HEK293 (cell line): Measurements from ENCODE around the gene GID4.
A peak's percentile ranks its signal among the peaks of the same experiment; 100 is the strongest.

Experiments
- GLIS1 ChIP-seq: fragments of 450-650 bp; formaldehyde crosslinking; IDR thresholded peaks from 2 replicates; pipeline ENCODE4 v1.5.1; 2016; ENCODE audit warnings: missing biosample characterization, missing genetic modification characterization
- PRDM1 ChIP-seq: fragments of 450-650 bp; formaldehyde crosslinking; IDR thresholded peaks from 2 replicates; pipeline ENCODE4; 2016; ENCODE audit warnings: missing biosample characterization, missing genetic modification characterization
- SP7 ChIP-seq: fragments of 450-650 bp; formaldehyde crosslinking; IDR thresholded peaks from 2 replicates; pipeline ENCODE4 v1.5.1; 2016; ENCODE audit warnings: missing biosample characterization, missing genetic modification characterization
- TRIM28 ChIP-seq: IDR thresholded peaks from 2 replicates; pipeline ENCODE4 v1.6.1; 2011; ENCODE audit warnings: low read length, control low read depth, borderline replicate concordance
- ZBTB1 ChIP-seq: fragments of 450-650 bp; formaldehyde crosslinking; IDR thresholded peaks from 2 replicates; pipeline ENCODE4 v1.5.1; 2016; ENCODE audit warnings: missing biosample characterization, missing genetic modification characterization
- ZBTB7A ChIP-seq: fragments of 450-650 bp; formaldehyde crosslinking; IDR thresholded peaks from 2 replicates; pipeline ENCODE4 v1.5.1; 2016; ENCODE audit warnings: low read depth, missing biosample characterization, missing genetic modification characterization
- ZIC2 ChIP-seq: fragments of 450-650 bp; formaldehyde crosslinking; IDR thresholded peaks from 2 replicates; pipeline ENCODE4 v1.5.1; 2016; ENCODE audit warnings: missing biosample characterization, missing genetic modification characterization
- ZNF169 ChIP-seq: fragments of 450-650 bp; formaldehyde crosslinking; IDR thresholded peaks from 2 replicates; pipeline ENCODE4 v1.5.1; 2016; ENCODE audit warnings: missing biosample characterization, missing genetic modification characterization
- ZNF175 ChIP-seq: fragments of 450-650 bp; formaldehyde crosslinking; IDR thresholded peaks from 2 replicates; pipeline ENCODE4 v1.5.1; 2016; ENCODE audit warnings: missing biosample characterization, missing genetic modification characterization
- ZNF274 ChIP-seq, 2 experiments: fragments of 200-500 bp in 1 of 2; fragments of 450-650 bp in 1 of 2; sonication (Bioruptor generic) in 1 of 2; formaldehyde crosslinking in 1 of 2; IDR thresholded peaks; 2 replicates each; pipeline versions ENCODE4 v1.5.1 to v1.6.1; 2014 to 2016; ENCODE audit warnings: borderline replicate concordance in 1 of 2, inconsistent platforms in 1 of 2, low read length in 1 of 2, missing biosample characterization in 1 of 2, missing genetic modification characterization in 1 of 2
- ZNF302 ChIP-seq: fragments of 450-650 bp; formaldehyde crosslinking; IDR thresholded peaks from 2 replicates; pipeline ENCODE4 v1.5.1; 2016; ENCODE audit warnings: missing biosample characterization, missing genetic modification characterization, low read depth
- ZNF391 ChIP-seq: fragments of 450-650 bp; formaldehyde crosslinking; IDR thresholded peaks from 2 replicates; pipeline ENCODE4 v1.5.1; 2016; ENCODE audit warnings: low read depth, missing biosample characterization, missing genetic modification characterization, borderline replicate concordance
- ZNF510 ChIP-seq: fragments of 450-650 bp; formaldehyde crosslinking; IDR thresholded peaks from 2 replicates; pipeline ENCODE4 v1.5.1; 2018; ENCODE audit warnings: mild to moderate bottlenecking, missing genetic modification characterization, missing biosample characterization; ENCODE audit not compliant: insufficient replicate concordance
- ZNF558 ChIP-seq: fragments of 450-650 bp; formaldehyde crosslinking; IDR thresholded peaks from 2 replicates; pipeline ENCODE4 v1.5.1; 2016; ENCODE audit warnings: missing biosample characterization, missing genetic modification characterization
- ZNF561 ChIP-seq: fragments of 450-650 bp; IDR thresholded peaks from 2 replicates; pipeline ENCODE4 v1.5.1; 2018; ENCODE audit warnings: missing biosample characterization, missing genetic modification characterization, borderline replicate concordance
- ZNF664 ChIP-seq: fragments of 450-650 bp; formaldehyde crosslinking; IDR thresholded peaks from 2 replicates; pipeline ENCODE4 v1.5.1; 2016; ENCODE audit warnings: missing biosample characterization, missing genetic modification characterization
- ZSCAN23 ChIP-seq: fragments of 450-650 bp; formaldehyde crosslinking; IDR thresholded peaks from 2 replicates; pipeline ENCODE4 v1.5.1; 2016; ENCODE audit warnings: missing biosample characterization, missing genetic modification characterization
- TF ChIP-seq, protein P1 (sequence below): fragments of 450-650 bp; formaldehyde crosslinking; IDR thresholded peaks from 2 replicates; pipeline ENCODE4 v1.5.1; 2016; ENCODE audit warnings: missing biosample characterization, missing genetic modification characterization
- TF ChIP-seq, protein P2 (sequence below): fragments of 450-650 bp; IDR thresholded peaks from 2 replicates; pipeline ENCODE4 v1.5.1; 2018; ENCODE audit warnings: missing biosample characterization, missing genetic modification characterization
- TF ChIP-seq, protein P3 (sequence below): fragments of 450-650 bp; formaldehyde crosslinking; IDR thresholded peaks from 2 replicates; pipeline ENCODE4 v1.5.1; 2016; ENCODE audit warnings: missing biosample characterization, missing genetic modification characterization
- TF ChIP-seq, protein P4 (sequence below): fragments of 450-650 bp; formaldehyde crosslinking; IDR thresholded peaks from 2 replicates; pipeline ENCODE4 v1.5.1; 2016; ENCODE audit warnings: missing biosample characterization, missing genetic modification characterization
- TF ChIP-seq, protein P5 (sequence below): fragments of 450-650 bp; formaldehyde crosslinking; IDR thresholded peaks from 2 replicates; pipeline ENCODE4 v1.5.1; 2016; ENCODE audit warnings: missing biosample characterization, missing genetic modification characterization
- TF ChIP-seq, protein P6 (sequence below): fragments of 450-650 bp; formaldehyde crosslinking; IDR thresholded peaks from 2 replicates; pipeline ENCODE4 v1.5.1; 2017; ENCODE audit warnings: missing biosample characterization, missing genetic modification characterization
- TF ChIP-seq, protein P7 (sequence below): fragments of 450-650 bp; formaldehyde crosslinking; IDR thresholded peaks from 2 replicates; pipeline ENCODE4 v1.5.0; 2017; ENCODE audit warnings: missing biosample characterization, missing genetic modification characterization, borderline replicate concordance

GID4 gene

DNA sequence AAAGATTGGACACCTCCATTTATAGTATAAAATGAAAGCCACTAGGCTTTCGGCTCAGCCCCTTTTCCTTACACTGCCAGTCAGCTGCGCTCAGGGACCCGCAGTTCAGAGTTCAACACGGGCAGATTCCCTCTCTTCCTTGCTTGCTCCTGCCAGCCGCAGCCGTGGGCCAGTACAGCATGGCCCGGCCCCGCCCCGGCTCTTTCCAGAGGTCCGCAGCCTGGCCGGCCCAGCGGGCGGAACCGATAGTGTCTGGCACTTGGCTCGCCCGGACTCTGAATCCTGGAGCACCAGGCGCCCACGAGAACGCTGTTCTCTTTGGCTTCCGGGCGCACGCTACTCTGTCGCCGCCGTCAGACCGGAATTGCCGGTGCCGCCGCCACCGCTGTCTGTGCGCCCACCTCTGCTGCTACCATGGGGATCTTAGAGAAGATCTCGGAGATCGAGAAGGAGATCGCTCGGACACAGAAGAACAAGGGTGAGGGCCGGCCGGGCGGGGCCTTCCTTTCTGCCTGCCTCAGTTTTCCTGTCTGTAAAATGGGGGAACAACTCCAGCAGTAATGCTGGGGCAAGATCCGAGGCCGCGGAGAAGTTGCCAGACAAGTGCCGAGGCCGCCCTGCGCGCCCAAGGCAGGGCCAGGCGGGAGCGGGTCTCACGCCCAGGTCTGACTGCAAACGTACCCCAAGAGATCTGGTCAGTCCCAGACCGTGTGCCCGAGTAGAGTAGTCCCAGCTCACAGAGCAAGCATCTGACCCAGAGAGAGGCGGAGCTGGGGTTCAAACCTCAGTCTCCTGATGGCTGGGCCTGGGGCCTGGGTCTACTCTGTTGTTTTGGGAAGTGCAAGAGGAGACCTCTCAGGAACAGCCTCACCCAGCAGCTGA is 48.6 kb downstream of the GID4 start, which contains the start of gene DRG2 (continued):
- TF ChIP-seq ZNF558 (tag by site-specific recombination) (peak; percentile 73), ZNF302 (no peak), ZBTB1 (peak; percentile 84; the same call in 1 of the 2 replicates), SP7 (tag by site-specific recombination) (peak; percentile 96), GLIS1 (tag by site-specific recombination) (peak; percentile 55; the same call in 1 of the 2 replicates), ZNF175 (tag by site-specific recombination) (no peak), ZNF561 (tag by site-specific recombination) (peak; percentile 99), ZNF391 (tag by site-specific recombination) (peak; percentile 99; the same call in 1 of the 2 replicates), ZNF274 (IDR thresholded peaks at IDR 0.05; ENCODE audit: low read length) (no peak), ZNF274 (tag by site-specific recombination; IDR thresholded peaks at IDR 0.05; ENCODE audit: borderline replicate concordance) (no peak; the same call in 1 of the 2 replicates), TRIM28 (peak; percentile 78; the same call in 1 of the 2 replicates), ZIC2 (tag by site-specific recombination) (peak; percentile 74), PRDM1 (tag by site-specific recombination) (peak; percentile 37; the same call in 1 of the 2 replicates), ZSCAN23 (tag by site-specific recombination) (peak; percentile 98), ZBTB7A (tag by site-specific recombination) (peak; percentile 79), ZNF169 (tag by site-specific recombination) (no peak), ZNF510 (tag by site-specific recombination) (no peak), ZNF664 (tag by site-specific recombination) (peak; percentile 64)
- TF ChIP-seq, protein P1, sequence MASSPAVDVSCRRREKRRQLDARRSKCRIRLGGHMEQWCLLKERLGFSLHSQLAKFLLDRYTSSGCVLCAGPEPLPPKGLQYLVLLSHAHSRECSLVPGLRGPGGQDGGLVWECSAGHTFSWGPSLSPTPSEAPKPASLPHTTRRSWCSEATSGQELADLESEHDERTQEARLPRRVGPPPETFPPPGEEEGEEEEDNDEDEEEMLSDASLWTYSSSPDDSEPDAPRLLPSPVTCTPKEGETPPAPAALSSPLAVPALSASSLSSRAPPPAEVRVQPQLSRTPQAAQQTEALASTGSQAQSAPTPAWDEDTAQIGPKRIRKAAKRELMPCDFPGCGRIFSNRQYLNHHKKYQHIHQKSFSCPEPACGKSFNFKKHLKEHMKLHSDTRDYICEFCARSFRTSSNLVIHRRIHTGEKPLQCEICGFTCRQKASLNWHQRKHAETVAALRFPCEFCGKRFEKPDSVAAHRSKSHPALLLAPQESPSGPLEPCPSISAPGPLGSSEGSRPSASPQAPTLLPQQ (tag by site-specific recombination): peak; percentile 92
- TF ChIP-seq, protein P2, sequence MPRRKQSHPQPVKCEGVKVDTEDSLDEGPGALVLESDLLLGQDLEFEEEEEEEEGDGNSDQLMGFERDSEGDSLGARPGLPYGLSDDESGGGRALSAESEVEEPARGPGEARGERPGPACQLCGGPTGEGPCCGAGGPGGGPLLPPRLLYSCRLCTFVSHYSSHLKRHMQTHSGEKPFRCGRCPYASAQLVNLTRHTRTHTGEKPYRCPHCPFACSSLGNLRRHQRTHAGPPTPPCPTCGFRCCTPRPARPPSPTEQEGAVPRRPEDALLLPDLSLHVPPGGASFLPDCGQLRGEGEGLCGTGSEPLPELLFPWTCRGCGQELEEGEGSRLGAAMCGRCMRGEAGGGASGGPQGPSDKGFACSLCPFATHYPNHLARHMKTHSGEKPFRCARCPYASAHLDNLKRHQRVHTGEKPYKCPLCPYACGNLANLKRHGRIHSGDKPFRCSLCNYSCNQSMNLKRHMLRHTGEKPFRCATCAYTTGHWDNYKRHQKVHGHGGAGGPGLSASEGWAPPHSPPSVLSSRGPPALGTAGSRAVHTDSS: no peak
- TF ChIP-seq, protein P3, sequence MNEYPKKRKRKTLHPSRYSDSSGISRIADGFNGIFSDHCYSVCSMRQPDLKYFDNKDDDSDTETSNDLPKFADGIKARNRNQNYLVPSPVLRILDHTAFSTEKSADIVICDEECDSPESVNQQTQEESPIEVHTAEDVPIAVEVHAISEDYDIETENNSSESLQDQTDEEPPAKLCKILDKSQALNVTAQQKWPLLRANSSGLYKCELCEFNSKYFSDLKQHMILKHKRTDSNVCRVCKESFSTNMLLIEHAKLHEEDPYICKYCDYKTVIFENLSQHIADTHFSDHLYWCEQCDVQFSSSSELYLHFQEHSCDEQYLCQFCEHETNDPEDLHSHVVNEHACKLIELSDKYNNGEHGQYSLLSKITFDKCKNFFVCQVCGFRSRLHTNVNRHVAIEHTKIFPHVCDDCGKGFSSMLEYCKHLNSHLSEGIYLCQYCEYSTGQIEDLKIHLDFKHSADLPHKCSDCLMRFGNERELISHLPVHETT (tag by site-specific recombination): peak; percentile 99
- TF ChIP-seq, protein P4, sequence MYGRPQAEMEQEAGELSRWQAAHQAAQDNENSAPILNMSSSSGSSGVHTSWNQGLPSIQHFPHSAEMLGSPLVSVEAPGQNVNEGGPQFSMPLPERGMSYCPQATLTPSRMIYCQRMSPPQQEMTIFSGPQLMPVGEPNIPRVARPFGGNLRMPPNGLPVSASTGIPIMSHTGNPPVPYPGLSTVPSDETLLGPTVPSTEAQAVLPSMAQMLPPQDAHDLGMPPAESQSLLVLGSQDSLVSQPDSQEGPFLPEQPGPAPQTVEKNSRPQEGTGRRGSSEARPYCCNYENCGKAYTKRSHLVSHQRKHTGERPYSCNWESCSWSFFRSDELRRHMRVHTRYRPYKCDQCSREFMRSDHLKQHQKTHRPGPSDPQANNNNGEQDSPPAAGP: peak; percentile 96
- TF ChIP-seq, protein P5, sequence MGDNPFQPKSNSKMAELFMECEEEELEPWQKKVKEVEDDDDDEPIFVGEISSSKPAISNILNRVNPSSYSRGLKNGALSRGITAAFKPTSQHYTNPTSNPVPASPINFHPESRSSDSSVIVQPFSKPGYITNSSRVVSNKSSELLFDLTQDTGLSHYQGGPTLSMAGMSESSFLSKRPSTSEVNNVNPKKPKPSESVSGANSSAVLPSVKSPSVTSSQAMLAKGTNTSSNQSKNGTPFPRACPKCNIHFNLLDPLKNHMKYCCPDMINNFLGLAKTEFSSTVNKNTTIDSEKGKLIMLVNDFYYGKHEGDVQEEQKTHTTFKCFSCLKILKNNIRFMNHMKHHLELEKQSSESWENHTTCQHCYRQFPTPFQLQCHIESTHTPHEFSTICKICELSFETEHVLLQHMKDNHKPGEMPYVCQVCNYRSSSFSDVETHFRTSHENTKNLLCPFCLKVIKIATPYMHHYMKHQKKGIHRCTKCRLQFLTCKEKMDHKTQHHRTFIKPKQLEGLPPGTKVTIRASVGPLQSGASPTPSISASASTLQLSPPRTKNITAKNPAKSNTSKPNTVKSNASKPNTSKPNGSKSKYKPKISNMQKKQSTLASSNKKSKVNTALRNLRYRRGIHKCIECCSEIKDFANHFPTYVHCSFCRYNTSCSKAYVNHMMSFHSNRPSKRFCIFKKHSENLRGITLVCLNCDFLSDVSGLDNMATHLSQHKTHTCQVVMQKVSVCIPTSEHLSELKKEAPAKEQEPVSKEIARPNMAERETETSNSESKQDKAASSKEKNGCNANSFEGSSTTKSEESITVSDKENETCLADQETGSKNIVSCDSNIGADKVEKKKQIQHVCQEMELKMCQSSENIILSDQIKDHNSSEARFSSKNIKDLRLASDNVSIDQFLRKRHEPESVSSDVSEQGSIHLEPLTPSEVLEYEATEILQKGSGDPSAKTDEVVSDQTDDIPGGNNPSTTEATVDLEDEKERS: peak; percentile 84
- TF ChIP-seq, protein P6, sequence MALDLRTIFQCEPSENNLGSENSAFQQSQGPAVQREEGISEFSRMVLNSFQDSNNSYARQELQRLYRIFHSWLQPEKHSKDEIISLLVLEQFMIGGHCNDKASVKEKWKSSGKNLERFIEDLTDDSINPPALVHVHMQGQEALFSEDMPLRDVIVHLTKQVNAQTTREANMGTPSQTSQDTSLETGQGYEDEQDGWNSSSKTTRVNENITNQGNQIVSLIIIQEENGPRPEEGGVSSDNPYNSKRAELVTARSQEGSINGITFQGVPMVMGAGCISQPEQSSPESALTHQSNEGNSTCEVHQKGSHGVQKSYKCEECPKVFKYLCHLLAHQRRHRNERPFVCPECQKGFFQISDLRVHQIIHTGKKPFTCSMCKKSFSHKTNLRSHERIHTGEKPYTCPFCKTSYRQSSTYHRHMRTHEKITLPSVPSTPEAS (tag by site-specific recombination): peak; percentile 69
- TF ChIP-seq, protein P7, sequence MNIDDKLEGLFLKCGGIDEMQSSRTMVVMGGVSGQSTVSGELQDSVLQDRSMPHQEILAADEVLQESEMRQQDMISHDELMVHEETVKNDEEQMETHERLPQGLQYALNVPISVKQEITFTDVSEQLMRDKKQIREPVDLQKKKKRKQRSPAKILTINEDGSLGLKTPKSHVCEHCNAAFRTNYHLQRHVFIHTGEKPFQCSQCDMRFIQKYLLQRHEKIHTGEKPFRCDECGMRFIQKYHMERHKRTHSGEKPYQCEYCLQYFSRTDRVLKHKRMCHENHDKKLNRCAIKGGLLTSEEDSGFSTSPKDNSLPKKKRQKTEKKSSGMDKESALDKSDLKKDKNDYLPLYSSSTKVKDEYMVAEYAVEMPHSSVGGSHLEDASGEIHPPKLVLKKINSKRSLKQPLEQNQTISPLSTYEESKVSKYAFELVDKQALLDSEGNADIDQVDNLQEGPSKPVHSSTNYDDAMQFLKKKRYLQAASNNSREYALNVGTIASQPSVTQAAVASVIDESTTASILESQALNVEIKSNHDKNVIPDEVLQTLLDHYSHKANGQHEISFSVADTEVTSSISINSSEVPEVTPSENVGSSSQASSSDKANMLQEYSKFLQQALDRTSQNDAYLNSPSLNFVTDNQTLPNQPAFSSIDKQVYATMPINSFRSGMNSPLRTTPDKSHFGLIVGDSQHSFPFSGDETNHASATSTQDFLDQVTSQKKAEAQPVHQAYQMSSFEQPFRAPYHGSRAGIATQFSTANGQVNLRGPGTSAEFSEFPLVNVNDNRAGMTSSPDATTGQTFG (tag by site-specific recombination): peak; percentile 95
